Stimulated activated naive CD8-positive, alpha-beta T cell treated with anti-CD3 and anti-CD28 coated beads, Interleukin-15, Interleukin-2, amounts not matched to agents 100 U/mL and 50 U/mL, for 24 hours (primary cell): ENCODE data around the gene SLC16A2.
"Not testable (repeated sequence)": the region's sequence is repeated elsewhere in the genome, so short reads cannot be mapped to it uniquely, and the experiment has no call there.

ENCODE experiments used
- ATAC-seq: fragments of 150-1000 bp; cut with Tn5 transposase; one replicate; pipeline ENCODE4 v1.10.0; 2021
- DNase-seq: peaks from one replicate; pipeline ENCODE4 v3.0.0; 2021

SLC16A2 gene

GRCh38 chrX:74446876-74447275 is 25.6 kb downstream of the SLC16A2 start:
- ATAC-seq: no peak
- no peak for DNase-seq

- ATAC-seq (no peak), DNase-seq (no peak)
These were observed 27.4 kb downstream of the SLC16A2 start for GRCh38 chrX:74448669-74449068.

- DNase-seq (peak; percentile 31), ATAC-seq (no peak)
These were observed 28.1 kb downstream of the SLC16A2 start for GRCh38 chrX:74449322-74449936.

GRCh38 chrX:74449937-74450330 is 28.6 kb downstream of the SLC16A2 start:
- no peak for ATAC-seq
- DNase-seq: no peak

- DNase-seq: peak; percentile 5
- peak; percentile 90 for ATAC-seq
These were observed 29.6 kb downstream of the SLC16A2 start for GRCh38 chrX:74450803-74451449.

- ATAC-seq: peak; percentile 78
- peak; percentile 11 for DNase-seq
These were observed 30.3 kb downstream of the SLC16A2 start for GRCh38 chrX:74451450-74452198.

- ATAC-seq (no peak), DNase-seq (no peak)
These were observed 30.8 kb downstream of the SLC16A2 start for GRCh38 chrX:74452199-74452481.

GRCh38 chrX:74453178-74453577 is 31.9 kb downstream of the SLC16A2 start:
- DNase-seq: no peak
- ATAC-seq: no peak

- not testable (repeated sequence) for ATAC-seq, DNase-seq
These were observed 32.9 kb downstream of the SLC16A2 start for GRCh38 chrX:74454233-74454632.

GRCh38 chrX:74458736-74459135 is 37.4 kb downstream of the SLC16A2 start:
- ATAC-seq: no peak
- no peak for DNase-seq

GRCh38 chrX:74461384-74461783 is 40.1 kb downstream of the SLC16A2 start:
- ATAC-seq: no peak
- no peak for DNase-seq

- ATAC-seq: no peak
- DNase-seq: no peak
These were observed 43.4 kb downstream of the SLC16A2 start for GRCh38 chrX:74464722-74465121.

- ATAC-seq (no peak), DNase-seq (no peak)
These were observed 44.1 kb downstream of the SLC16A2 start for GRCh38 chrX:74465424-74465823.

GRCh38 chrX:74467656-74468055 is 46.4 kb downstream of the SLC16A2 start:
- DNase-seq (no peak), ATAC-seq (no peak)

- not testable (repeated sequence) for ATAC-seq
- peak; percentile 7 for DNase-seq
These were observed 51.8 kb downstream of the SLC16A2 start for GRCh38 chrX:74473116-74473515.

- DNase-seq: no peak
- no peak for ATAC-seq
These were observed 69.0 kb downstream of the SLC16A2 start for GRCh38 chrX:74490247-74490646.

GRCh38 chrX:74492720-74493201 is 71.5 kb downstream of the SLC16A2 start:
- DNase-seq (peak; percentile 37), ATAC-seq (peak; percentile 43)

- ATAC-seq: no peak
- DNase-seq: no peak
These were observed 72.5 kb downstream of the SLC16A2 start for GRCh38 chrX:74493806-74494205.

GRCh38 chrX:74498924-74499323 is 77.6 kb downstream of the SLC16A2 start:
- DNase-seq: no peak

GRCh38 chrX:74500067-74500466 is 78.8 kb downstream of the SLC16A2 start:
- ATAC-seq: no peak
- no peak for DNase-seq

More at GRCh38 chrX:74498924-74499323, 77.6 kb downstream of the SLC16A2 start:
- ATAC-seq: no peak

GRCh38 chrX:74500555-74500954 is 79.3 kb downstream of the SLC16A2 start:
- no peak for ATAC-seq

GRCh38 chrX:74505437-74505836 is 84.1 kb downstream of the SLC16A2 start:
- no peak for ATAC-seq

More at GRCh38 chrX:74500555-74500954, 79.3 kb downstream of the SLC16A2 start:
- no peak for DNase-seq

More at GRCh38 chrX:74505437-74505836, 84.1 kb downstream of the SLC16A2 start:
- DNase-seq: no peak
